CD4-positive, alpha-beta memory T cell (primary cell): Measurements from ENCODE around the gene TWNK. TPM values are rescaled to one million over a fixed set of nuclear protein-coding genes. Genes with fewer than 3 reads are reported as not detected.
"Not testable (repeated sequence)": the region's sequence is repeated elsewhere in the genome, so short reads cannot be mapped to it uniquely, and the experiment has no call there.

Experiments used
- CTCF ChIA-PET: fragments of 350-600 bp; sonication (Branson Sonifier 250); formaldehyde crosslinking; loops from one replicate; lab custom pipeline; 2021; ENCODE audit warnings: inconsistent platforms; ENCODE audit not compliant: partially characterized antibody; lab: Charles Lee
- POLR2A ChIA-PET: fragments of 350-600 bp; sonication (Branson Sonifier 250); formaldehyde crosslinking; loops from one replicate; lab custom pipeline; 2021; ENCODE audit not compliant: partially characterized antibody; lab: Charles Lee
- DNase-seq, 5 donors: peaks; one replicate each; pipeline versions ENCODE4 v3.0.0 to v3.0.0-alpha.2; 2020 to 2022; ENCODE audit warnings: mixed read lengths in 1 of 5
- H3K27ac ChIP-seq: one replicate; pipeline ENCODE4 v1.7.0; 2013; ENCODE audit warnings: low read depth, low read length
- H3K27me3 ChIP-seq: 2 replicates; pipeline ENCODE4 v1.7.0; 2013; ENCODE audit warnings: mild to moderate bottlenecking, low read length, moderate library complexity; ENCODE audit not compliant: insufficient read depth
- H3K36me3 ChIP-seq: 2 replicates; pipeline ENCODE4 v1.7.0; 2013; ENCODE audit warnings: mild to moderate bottlenecking, low read length, moderate library complexity; ENCODE audit not compliant: insufficient read depth
- H3K4me1 ChIP-seq: 2 replicates; pipeline ENCODE4 v1.7.0; 2013; ENCODE audit warnings: mild to moderate bottlenecking, low read length, moderate library complexity; ENCODE audit not compliant: insufficient read depth
- H3K4me3 ChIP-seq, 2 donors: one replicate each; pipeline ENCODE4 v1.7.0; 2013; ENCODE audit warnings: low read length in 2 of 2, mild to moderate bottlenecking in 1 of 2
- H3K9me3 ChIP-seq, 2 donors: one replicate each; pipeline ENCODE4 v1.7.0; 2013; ENCODE audit warnings: low read length in 2 of 2, control low read depth in 1 of 2; ENCODE audit not compliant: control insufficient read depth in 1 of 2
- H3K27ac Mint-ChIP-seq, 7 donors: one replicate each; pipeline ENCODE4 v1.8.0; 2020 to 2021; ENCODE audit warnings: mixed read lengths in 7 of 7, mild to moderate bottlenecking in 6 of 7, inconsistent platforms in 3 of 7, moderate library complexity in 3 of 7
- H3K27me3 Mint-ChIP-seq, 2 donors: one replicate each; pipeline ENCODE4 v1.8.0; 2020 to 2021; ENCODE audit warnings: mixed read lengths in 2 of 2
- H3K36me3 Mint-ChIP-seq, 2 donors: one replicate each; pipeline ENCODE4 v1.8.0; 2020 to 2021; ENCODE audit warnings: mixed read lengths in 2 of 2, inconsistent platforms in 1 of 2, mild to moderate bottlenecking in 1 of 2
- H3K4me1 Mint-ChIP-seq, 4 donors: one replicate each; pipeline ENCODE4 v1.8.0; 2020 to 2021; ENCODE audit warnings: mixed read lengths in 4 of 4, mild to moderate bottlenecking in 1 of 4
- H3K4me3 Mint-ChIP-seq, 8 donors: one replicate each; pipeline ENCODE4 v1.8.0; 2020 to 2021; ENCODE audit warnings: mixed read lengths in 8 of 8, mild to moderate bottlenecking in 7 of 8, moderate library complexity in 6 of 8, inconsistent platforms in 3 of 8
- H3K9me3 Mint-ChIP-seq, 8 donors: one replicate each; pipeline ENCODE4 v1.8.0; 2020 to 2021; ENCODE audit warnings: mixed read lengths in 8 of 8, mild to moderate bottlenecking in 5 of 8, inconsistent platforms in 3 of 8, moderate library complexity in 1 of 8
- intact Hi-C: fragments of 100-400 bp; cut with micrococcal nuclease; formaldehyde crosslinking; loops from one replicate; pipeline ENCODE4 v1.15.1; 2023
- polyA plus RNA-seq, 2 donors: library from polyadenylated mRNA; unstranded; fragments of 300-500 nt; fragmentation: Illumina TruSeq; gene quantifications; one replicate each; pipeline ENCODE4 v1.2.3, GENCODE V29; 2021
- total RNA-seq, 2 experiments: library from RNA; stranded (reverse); gene quantifications; one replicate each; pipeline ENCODE4 v1.2.3, GENCODE V29; 2021

TWNK gene
- total and polyA plus RNA-seq, 4 experiments from 2014 or later = 5.0 to 14.3 (median 10.9) TPM

GRCh38 chr10:101033276-101033675 is 45.9 kb downstream of the TWNK start:
- no peaks in the 10 kb centered on the region for H3K9me3 Mint-ChIP-seq
- ChIA-PET POLR2A (interaction anchor here (0.9 to 4.0 kb wide), 3 partner anchors 8 to 89 kb away, joined by 3 to 69 read pairs (median 17); partner anchors contain the start of gene KAZALD1), CTCF (interaction anchor here (1.2 to 5.7 kb wide), 4 partner anchors 9 to 25 kb away, joined by 4 to 60 read pairs (median 6); no protein-coding TSS in a partner anchor)
- H3K4me1 ChIP-seq = peaks cover 20% of the 10 kb centered on the region
- peak overlapping the region; percentile 92 for H3K27ac ChIP-seq
- peaks cover 34% of the 10 kb centered on the region for H3K36me3 ChIP-seq
- peak overlapping the region in 1 of 2 donors; percentile 99 for H3K4me3 ChIP-seq
- H3K27me3 Mint-ChIP-seq = no peaks in the 10 kb centered on the region
- H3K27me3 ChIP-seq = no peaks in the 10 kb centered on the region
- peaks cover 20 to 46% of the 10 kb centered on the region in 2 donors for H3K36me3 Mint-ChIP-seq
- DNase-seq = no peak
- intact Hi-C loops = no loop called here
- H3K4me3 Mint-ChIP-seq = peak overlapping the region; percentile 54 to 99 (median 86)
- H3K27ac Mint-ChIP-seq = peak overlapping the region; percentile 68 to 100 (median 93)
- peaks cover 10 to 34% (median 15%) of the 10 kb centered on the region in 4 donors for H3K4me1 Mint-ChIP-seq
- no peaks in the 10 kb centered on the region for H3K9me3 ChIP-seq

GRCh38 chr10:101034404-101034803 is 47.1 kb downstream of the TWNK start:
- H3K9me3 ChIP-seq, POLR2A ChIA-PET, H3K27me3 Mint-ChIP-seq, H3K27ac ChIP-seq, H3K9me3 Mint-ChIP-seq, H3K27me3 ChIP-seq, intact Hi-C loops, DNase-seq, H3K4me3 ChIP-seq: not testable (repeated sequence)
- Mint-ChIP-seq H3K27ac (peak overlapping the region in 5 of 7 donors; percentile 6 to 52 (median 25)), H3K4me1 (peaks cover 10 to 34% (median 15%) of the 10 kb centered on the region in 4 donors), H3K4me3 (peak overlapping the region in 1 of 8 donors; percentile 7), H3K36me3 (peaks cover 25 to 56% of the 10 kb centered on the region in 2 donors)
- Histone ChIP-seq H3K36me3 (peaks cover 34% of the 10 kb centered on the region), H3K4me1 (peaks cover 20% of the 10 kb centered on the region)
- CTCF ChIA-PET = interaction anchor here (0.9 to 2.3 kb wide), 7 partner anchors 9 to 38 kb away, joined by 3 to 7 read pairs (median 4); no protein-coding TSS in a partner anchor

- intact Hi-C loops = no loop called here
- H3K9me3 ChIP-seq = no peaks in the 10 kb centered on the region
- peaks cover 10 to 38% (median 15%) of the 10 kb centered on the region in 4 donors for H3K4me1 Mint-ChIP-seq
- peaks cover 18% of the 10 kb centered on the region for H3K4me1 ChIP-seq
- no peak overlapping the region for H3K27ac Mint-ChIP-seq
- POLR2A ChIA-PET = no interaction called here
- peaks cover 25 to 61% of the 10 kb centered on the region in 2 donors for H3K36me3 Mint-ChIP-seq
- no peaks in the 10 kb centered on the region for H3K27me3 ChIP-seq
- H3K4me3 Mint-ChIP-seq = no peak overlapping the region
- H3K4me3 ChIP-seq = no peak overlapping the region
- no peaks in the 10 kb centered on the region for H3K27me3 Mint-ChIP-seq
- DNase-seq = no peak
- CTCF ChIA-PET = interaction anchor here (0.9 to 26.6 kb wide), 7 partner anchors 8 to 28 kb away, joined by 3 to 645 read pairs (median 5); partner anchors contain the start of gene KAZALD1
- no peak overlapping the region for H3K27ac ChIP-seq
- H3K36me3 ChIP-seq = peaks cover 34% of the 10 kb centered on the region
- no peaks in the 10 kb centered on the region for H3K9me3 Mint-ChIP-seq
Observed at GRCh38 chr10:101035314-101035713, 48.0 kb downstream of the TWNK start.

GRCh38 chr10:101035916-101036702 is 48.8 kb downstream of the TWNK start:
- Histone ChIP-seq H3K36me3 (peaks cover 34% of the 10 kb centered on the region), H3K4me3 (no peak overlapping the region), H3K27me3 (no peaks in the 10 kb centered on the region), H3K9me3 (no peaks in the 10 kb centered on the region), H3K4me1 (peaks cover 14% of the 10 kb centered on the region), H3K27ac (no peak overlapping the region)
- ChIA-PET CTCF (interaction anchor here (1.0 to 26.6 kb wide), 4 partner anchors 16 to 27 kb away, joined by 3 to 645 read pairs (median 10); partner anchors contain the start of gene KAZALD1), POLR2A (no interaction called here)
- peaks cover 25 to 62% of the 10 kb centered on the region in 2 donors for H3K36me3 Mint-ChIP-seq
- peak overlapping the region in 3 of 7 donors; percentile 13 to 71 (median 42) for H3K27ac Mint-ChIP-seq
- intact Hi-C loops = no loop called here
- no peak overlapping the region for H3K4me3 Mint-ChIP-seq
- no peaks in the 10 kb centered on the region for H3K27me3 Mint-ChIP-seq
- no peak for DNase-seq
- H3K4me1 Mint-ChIP-seq = peaks cover 11 to 36% (median 16%) of the 10 kb centered on the region in 4 donors
- H3K9me3 Mint-ChIP-seq = no peaks in the 10 kb centered on the region

GRCh38 chr10:101036726-101037125 is 49.4 kb downstream of the TWNK start:
- H3K27me3 Mint-ChIP-seq = no peaks in the 10 kb centered on the region
- ChIA-PET POLR2A (no interaction called here), CTCF (interaction anchor here (1.0 to 26.6 kb wide), 4 partner anchors 15 to 39 kb away, joined by 3 to 645 read pairs (median 10); partner anchors contain the start of gene KAZALD1)
- no peaks in the 10 kb centered on the region for H3K9me3 ChIP-seq
- intact Hi-C loops = no loop called here
- no peak overlapping the region for H3K4me3 ChIP-seq
- no peak overlapping the region for H3K27ac Mint-ChIP-seq
- no peaks in the 10 kb centered on the region for H3K9me3 Mint-ChIP-seq
- peaks cover 34% of the 10 kb centered on the region for H3K36me3 ChIP-seq
- H3K4me3 Mint-ChIP-seq = no peak overlapping the region
- peaks cover 25 to 57% of the 10 kb centered on the region in 2 donors for H3K36me3 Mint-ChIP-seq
- no peak for DNase-seq
- peaks cover 13 to 34% (median 19%) of the 10 kb centered on the region in 4 donors for H3K4me1 Mint-ChIP-seq
- no peaks in the 10 kb centered on the region for H3K27me3 ChIP-seq
- no peak overlapping the region for H3K27ac ChIP-seq
- peaks cover 20% of the 10 kb centered on the region for H3K4me1 ChIP-seq

GRCh38 chr10:101038484-101038883 is 51.1 kb downstream of the TWNK start:
- peak overlapping the region in 2 of 7 donors; percentile 4 to 79 for H3K27ac Mint-ChIP-seq

More at GRCh38 chr10:101038484-101038883, 51.1 kb downstream of the TWNK start:
- Histone ChIP-seq H3K4me1 (peaks cover 26% of the 10 kb centered on the region), H3K9me3 (no peaks in the 10 kb centered on the region), H3K4me3 (no peak overlapping the region), H3K36me3 (peaks cover 34% of the 10 kb centered on the region), H3K27ac (no peak overlapping the region), H3K27me3 (no peaks in the 10 kb centered on the region)
- Mint-ChIP-seq H3K4me1 (peaks cover 19 to 32% (median 21%) of the 10 kb centered on the region in 4 donors), H3K9me3 (no peaks in the 10 kb centered on the region), H3K36me3 (peaks cover 25 to 54% of the 10 kb centered on the region in 2 donors), H3K4me3 (no peak overlapping the region), H3K27me3 (peaks cover 0 to 2% of the 10 kb centered on the region in 2 donors)
- no peak for DNase-seq
- POLR2A ChIA-PET = interaction anchor here (0.7 to 1.7 kb wide), 2 partner anchors 23 to 26 kb away, joined by 3 to 8 read pairs; partner anchors contain the start of gene KAZALD1
- CTCF ChIA-PET = interaction anchor here (0.9 to 26.6 kb wide), 6 partner anchors 8 to 104 kb away, joined by 3 to 645 read pairs (median 11); partner anchors contain the start of gene KAZALD1
- intact Hi-C loops = no loop called here
